Pons (tissue), 1 donor: ENCODE data around the gene IFTAP.
"Not testable (repeated sequence)": the region's sequence is repeated elsewhere in the genome, so short reads cannot be mapped to it uniquely, and the experiment has no call there.

Experiments
- DNase-seq: peaks from one replicate; pipeline ENCODE4 v3.0.0-alpha.2; 2016; ENCODE audit warnings: low spot score

The IFTAP gene, protein sequence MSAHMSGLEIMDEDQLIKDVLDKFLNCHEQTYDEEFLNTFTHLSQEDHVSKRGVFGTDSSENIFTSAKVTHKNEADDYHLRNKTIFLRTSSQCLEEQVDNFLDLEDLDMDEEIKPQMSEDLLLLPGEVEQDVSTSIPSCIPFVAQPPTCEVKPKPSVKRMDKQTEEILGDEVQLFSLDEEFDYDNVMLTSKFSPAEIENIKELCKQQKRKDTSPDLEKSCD

DNA sequence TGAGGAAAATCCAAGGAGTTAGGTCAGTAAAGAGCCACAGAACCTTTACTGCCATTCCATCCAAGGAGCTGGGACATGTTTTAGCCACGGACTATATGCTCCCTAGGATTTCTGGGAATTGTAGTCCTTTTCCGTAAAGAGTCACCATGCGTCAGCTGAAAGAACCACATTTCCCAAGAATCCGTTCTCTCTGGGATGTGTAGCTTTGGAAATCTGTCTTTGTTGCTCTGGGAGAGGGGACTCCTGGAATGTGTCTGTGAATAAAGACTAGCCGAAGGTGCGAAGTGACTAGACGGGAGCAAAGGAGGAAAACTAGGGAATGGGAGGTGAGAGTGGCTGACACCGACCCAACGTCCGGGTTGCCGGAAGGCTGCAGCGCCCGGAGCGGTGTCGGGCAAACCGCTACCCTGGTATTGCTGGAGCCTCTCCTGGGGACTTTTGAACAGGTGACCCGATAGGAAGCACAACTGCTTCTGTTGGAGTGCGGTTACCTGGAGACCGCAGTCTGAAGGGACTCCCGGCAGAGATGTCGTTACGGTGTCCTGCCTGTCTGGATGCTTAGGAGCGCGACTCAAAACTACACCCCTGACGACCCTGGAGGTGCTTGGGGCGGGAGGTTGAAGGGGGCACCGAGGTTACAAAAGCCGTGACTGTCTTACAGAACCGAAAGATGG, at the start of gene IFTAP:
IFTAP (plus strand) TSS at position 187 of the 674 bp plus-strand sequence. CDS start 15,602 bp downstream, outside the sequence.
- DNase-seq: peak; percentile 97

DNA sequence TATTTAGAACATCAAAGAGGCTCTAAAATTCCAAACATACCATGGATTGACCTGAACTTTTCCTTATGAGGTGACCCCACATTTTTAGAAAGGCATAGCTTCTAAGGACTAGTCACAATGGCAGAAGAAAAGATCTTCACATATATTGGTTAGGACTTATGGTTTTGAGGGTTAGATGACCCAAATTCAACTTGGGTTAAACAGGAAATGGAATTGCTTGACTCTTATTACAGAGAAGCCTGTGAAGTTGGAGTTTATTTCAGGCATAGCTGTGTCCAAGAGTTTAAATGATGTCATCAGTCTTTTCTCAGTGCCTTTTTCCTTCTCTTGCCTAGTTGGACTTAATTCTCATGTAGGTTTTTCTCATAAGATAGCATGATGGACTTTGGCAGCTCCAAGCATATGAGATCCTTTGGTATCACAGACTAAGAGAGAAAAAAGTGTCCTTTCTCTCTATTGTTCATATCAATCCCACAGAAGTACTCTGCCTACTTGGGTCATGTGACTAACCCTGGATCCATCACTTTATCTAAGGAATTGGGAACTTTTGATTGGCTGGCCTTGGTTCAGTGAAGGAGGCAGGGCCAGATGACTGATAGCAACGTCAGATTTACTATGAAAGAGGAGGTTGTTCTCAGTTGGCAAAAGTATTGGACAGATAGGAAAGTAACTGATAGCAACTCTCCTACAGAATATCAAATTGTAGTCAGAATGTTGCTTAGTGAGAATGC, 43.8 kb upstream of the IFTAP start:
- DNase-seq: no peak

DNA sequence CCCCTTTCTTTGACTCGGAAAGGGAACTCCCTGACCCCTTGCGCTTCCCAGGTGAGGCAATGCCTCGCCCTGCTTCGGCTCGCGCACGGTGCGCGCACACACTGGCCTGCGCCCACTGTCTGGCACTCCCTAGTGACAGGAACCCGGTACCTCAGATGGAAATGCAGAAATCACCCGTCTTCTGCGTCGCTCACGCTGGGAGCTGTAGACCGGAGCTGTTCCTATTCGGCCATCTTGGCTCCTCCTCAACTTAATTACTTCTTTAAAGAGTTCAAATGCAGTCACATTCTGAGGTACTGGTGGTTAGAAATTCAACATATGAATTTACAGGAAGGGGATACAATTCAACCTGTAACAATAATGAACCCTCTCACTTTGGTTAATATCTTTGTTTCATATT, 36.9 kb upstream of the IFTAP start:
- not testable (repeated sequence) for DNase-seq

DNA sequence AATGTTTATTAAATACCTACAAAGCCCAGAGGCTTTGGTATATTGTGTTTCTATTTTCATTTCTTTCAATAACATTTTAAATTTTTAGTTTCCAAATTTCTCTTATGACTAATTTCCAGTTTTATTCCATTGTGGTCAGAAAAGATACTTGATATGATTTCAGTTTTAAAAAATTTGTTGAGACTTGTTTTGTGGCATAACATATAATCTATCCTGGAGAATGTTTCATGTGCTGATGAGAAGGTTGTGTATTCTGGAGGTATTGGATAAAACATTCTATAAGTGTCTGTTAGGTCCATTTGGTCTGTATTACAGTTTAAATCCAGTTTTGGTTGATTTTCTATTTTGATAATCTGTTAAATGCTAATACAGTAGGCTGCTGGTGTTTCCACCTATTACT, 36.3 kb upstream of the IFTAP start:
- DNase-seq: no peak

DNA sequence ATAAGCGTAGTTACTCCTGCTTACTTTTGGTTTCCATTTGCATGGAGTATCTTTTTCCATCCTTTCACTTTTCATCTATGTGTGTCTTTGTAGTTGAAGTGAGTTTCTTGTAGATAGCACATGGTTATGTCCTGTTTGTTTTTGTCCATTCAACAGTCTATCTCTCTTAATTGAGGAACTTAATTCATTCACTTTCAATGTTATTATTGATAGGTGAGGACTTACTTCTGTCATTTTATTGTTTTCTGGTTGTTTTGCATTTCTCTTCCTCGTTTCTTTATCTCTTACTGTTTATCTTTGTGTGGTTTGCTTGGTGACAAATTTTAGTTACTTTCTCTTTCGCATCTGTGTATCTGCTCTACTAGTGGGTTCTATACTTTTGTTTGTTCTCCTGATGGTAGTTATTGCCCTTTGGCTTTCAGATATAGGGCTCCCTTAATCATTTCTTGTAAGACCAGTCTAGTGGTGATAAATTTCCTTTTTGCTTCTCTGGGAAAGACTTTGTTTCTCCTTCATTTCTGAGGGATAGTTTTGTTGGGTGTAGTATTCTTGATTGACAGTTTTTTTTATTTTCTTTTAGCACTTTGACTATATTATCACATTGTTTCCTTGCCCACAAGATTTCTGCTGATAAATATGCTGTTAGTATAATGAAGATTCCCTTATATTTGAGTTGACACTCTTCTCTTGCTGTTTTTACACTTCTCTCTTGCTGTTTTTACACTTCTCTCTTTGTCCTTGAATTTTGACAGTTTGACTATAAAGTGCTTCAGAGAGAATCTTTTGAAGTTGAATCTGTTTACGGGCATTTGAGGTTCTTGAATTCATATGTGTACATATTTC, 35.5 kb upstream of the IFTAP start:
- no peak for DNase-seq

DNA sequence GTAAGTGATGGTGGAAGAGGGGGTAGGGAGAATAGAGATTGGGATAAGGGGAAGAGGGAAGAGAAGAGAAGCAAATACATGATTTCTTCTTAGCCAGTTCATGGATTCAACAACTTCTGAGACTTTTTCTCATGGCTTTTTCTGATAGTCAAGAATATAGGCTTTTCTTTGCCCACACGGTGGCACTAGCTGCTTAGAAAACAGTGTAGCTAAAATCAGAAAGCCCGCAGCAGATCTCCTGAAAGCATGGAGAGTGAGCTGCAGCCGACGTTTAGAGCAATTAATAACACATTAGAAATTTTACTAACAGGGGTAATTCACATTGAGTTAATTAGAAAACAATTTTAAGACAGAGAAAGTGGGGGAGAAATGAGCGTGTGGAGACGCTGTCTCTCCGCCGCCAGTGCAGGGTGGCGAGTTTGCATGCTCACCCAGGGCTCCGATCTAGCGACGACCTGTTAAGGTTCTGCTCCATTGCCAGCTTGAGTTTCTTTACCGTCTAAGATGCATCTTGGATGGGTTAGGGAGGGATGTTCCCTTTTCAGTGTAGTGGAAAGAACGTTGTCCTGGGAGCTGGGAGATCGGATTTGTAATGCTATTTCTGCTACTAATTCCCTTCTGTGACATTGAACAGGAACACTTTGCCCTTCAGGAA, 29.8 kb upstream of the IFTAP start:
- DNase-seq: peak; percentile 87

DNA sequence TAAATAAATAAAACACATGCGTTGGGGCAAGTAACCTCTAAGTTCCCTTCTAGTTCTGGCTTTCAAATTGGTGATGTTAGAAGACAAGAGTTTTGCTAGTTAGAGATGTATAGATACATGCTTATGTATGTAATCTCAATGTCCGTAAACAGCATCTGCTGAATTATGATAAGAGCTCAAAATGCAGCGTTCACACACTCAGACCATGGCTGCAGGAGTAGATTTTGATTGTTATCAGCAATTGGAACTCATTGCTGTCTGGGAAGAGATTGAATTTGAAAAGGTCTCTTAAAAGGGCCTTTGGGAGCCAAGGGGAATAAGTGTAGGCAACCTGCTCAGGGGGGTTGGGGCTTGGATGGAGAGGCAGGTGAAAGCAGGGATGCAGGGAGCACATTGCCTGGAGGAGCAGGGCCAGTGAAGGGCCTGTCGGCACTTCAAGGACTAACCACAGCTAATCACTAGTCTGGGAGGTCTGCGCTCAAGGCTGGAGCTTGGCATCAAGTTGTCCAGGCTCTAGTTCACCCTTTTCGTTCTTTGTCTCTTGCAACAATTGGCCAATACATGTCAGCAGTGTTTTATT, 29.2 kb upstream of the IFTAP start:
- no peak for DNase-seq

DNA sequence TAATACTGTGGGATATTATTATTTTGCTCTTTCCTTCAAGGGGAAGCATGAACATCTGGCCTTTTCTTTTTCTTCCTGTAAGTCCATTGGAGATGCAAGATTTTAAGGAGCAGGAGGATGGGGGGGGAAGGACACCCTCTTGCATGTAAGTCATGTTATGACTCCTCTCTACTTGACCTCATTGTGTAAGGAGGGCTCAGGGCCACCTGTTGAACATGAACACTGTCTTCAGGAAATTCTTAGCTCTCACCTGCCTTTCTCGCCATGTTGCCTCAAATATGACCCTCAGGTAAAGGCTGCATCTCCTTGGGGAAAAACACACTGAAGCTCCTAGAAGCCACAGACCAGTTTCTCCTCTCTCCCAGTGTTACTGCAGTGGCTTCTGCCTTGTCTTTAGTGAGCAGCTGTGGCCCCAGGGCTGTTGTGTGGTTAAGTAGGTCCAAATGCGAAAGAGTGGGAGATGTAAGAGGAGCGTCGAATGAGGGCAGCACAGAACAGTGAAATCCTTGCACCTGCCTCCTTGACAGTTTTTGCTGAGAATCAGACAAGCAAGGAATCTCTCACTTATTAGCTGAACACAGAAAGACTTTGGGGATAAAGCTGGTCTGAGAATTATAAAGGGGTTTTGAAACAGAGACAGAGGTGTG, 27.8 kb upstream of the IFTAP start:
- DNase-seq: no peak

DNA sequence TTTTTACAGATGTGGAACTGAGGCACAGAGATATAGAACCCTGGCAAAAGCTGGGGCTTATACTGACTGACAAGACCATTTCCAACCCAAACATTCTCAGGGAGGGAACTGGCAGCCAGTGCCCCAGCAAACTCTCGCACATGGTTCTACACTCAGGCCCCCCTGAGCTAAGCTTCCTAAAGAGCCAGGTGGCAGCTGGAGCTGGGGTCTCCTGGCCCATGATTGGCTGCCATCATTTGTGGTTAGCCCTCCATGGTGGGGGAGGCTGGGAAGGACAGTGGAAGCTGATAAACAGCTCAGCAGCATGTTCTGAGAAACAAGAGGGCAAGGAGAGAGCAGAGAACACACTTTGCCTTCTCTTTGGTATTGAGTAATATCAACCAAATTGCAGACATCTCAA, 26.6 kb upstream of the IFTAP start, which contains the start of gene RAG1:
RAG1 (plus strand) TSS at position 314 of the 400 bp plus-strand sequence. CDS start 5,298 bp downstream, outside the sequence.
- DNase-seq: no peak

DNA sequence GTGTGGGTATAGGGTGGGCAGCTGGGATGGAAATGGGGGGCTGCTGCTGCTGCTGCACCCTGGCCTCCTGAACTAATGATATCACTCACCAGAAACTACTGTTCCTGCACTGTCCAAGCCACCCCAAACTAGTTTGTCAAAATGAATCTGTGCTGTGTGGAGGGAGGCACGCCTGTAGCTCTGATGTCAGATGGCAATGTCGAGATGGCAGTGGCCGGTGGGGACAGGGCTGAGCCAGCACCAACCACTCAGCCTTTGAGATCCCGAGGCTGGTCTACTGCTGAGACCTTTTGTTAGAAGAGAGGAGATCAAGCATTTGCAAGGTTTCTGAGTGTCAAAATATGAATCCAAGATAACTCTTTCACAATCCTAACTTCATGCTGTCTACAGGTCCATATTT, 25.2 kb upstream of the IFTAP start:
- DNase-seq: no peak

DNA sequence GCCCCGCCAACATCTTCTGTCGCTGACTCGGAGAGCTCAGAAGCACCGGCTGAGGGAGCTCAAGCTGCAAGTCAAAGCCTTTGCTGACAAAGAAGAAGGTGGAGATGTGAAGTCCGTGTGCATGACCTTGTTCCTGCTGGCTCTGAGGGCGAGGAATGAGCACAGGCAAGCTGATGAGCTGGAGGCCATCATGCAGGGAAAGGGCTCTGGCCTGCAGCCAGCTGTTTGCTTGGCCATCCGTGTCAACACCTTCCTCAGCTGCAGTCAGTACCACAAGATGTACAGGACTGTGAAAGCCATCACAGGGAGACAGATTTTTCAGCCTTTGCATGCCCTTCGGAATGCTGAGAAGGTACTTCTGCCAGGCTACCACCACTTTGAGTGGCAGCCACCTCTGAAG, 19.8 kb upstream of the IFTAP start:
- DNase-seq: no peak

DNA sequence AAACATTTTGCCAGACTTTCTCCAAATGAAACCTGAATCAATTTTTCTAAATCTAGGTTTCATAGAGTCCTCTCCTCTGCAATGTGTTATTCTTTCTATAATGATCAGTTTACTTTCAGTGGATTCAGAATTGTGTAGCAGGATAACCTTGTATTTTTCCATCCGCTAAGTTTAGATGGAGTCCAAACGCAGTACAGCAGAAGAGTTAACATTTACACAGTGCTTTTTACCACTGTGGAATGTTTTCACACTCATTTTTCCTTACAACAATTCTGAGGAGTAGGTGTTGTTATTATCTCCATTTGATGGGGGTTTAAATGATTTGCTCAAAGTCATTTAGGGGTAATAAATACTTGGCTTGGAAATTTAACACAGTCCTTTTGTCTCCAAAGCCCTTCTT, 16.9 kb upstream of the IFTAP start:
- no peak for DNase-seq

DNA sequence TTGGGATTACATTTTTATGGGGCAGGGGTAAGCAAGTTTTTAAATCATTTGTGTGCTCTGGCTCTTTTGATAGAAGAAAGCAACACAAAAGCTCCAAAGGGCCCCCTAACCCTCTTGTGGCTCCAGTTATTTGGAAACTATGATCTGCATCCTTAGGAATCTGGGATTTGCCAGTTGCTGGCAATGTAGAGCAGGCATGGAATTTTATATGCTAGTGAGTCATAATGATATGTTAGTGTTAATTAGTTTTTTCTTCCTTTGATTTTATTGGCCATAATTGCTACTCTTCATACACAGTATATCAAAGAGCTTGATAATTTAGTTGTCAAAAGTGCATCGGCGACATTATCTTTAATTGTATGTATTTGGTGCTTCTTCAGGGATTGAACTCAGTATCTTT, 16.4 kb upstream of the IFTAP start:
- DNase-seq: no peak

DNA sequence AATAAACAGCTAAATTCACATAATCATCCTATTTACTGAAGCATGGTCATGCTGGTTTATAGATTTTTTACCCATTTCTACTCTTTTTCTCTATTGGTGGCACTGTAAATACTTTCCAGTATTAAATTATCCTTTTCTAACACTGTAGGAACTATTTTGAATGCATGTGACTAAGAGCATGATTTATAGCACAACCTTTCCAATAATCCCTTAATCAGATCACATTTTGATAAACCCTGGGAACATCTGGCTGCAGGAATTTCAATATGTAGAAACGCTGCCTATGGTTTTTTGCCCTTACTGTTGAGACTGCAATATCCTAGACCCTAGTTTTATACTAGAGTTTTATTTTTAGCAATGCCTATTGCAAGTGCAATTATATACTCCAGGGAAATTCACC, 15.8 kb upstream of the IFTAP start:
- DNase-seq: no peak

DNA sequence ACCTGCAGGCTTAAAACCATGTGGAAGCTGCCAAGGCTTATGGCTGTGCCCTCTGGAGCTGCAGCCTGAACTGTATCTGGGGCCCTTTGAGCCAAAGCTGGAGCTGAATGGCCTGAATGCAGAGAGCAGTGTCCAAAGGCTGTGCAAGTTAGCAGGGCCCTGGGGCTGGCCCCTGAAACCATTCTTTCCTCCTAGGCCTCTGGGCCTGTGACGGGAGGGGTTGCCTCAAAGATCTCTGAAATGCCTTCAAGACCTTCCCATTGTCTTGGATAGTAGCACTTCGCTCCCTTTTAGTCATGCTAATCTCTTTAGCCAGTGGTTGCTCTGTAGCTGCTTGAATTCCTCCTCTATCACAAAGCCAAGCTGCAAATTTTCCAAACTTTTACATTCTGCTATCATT, 12.8 kb upstream of the IFTAP start:
- DNase-seq: no peak

DNA sequence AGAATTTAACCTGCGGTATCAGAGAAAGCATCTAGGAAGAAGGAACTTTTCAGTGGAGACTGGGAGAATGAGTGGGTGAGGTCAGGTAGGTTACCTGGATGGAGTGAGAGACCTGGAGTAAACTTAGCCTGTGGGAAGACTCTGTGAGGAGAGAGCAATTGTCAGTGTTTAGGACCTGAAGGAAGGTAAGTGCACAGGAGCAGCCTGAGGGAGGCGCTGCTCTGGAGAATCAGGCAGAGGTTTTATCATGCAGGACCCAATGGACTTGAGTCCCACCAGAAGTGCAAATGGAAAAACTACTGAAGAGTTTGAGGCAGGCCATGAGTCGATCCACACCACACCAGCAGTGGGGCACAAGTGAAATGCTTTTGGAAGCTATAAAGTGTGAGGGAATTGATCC, 10.6 kb upstream of the IFTAP start:
- no peak for DNase-seq

DNA sequence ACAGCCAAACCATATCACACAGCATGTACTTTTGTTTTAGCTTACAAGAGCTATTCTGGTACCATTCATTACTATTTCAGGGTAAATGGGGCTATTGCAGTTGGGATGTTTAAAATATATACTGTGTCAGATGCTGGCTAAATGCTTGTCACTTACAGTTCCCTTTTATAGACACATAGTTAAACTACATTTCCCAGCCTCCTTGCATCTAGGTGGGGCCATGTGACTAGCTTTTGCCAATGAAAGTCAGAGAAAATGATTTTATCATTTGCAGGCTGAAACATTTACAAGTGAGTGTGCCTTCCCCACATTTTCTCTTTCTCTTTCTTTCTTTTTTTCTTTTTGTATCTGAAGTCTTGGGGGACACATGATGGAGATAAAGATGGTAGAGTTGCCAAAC, 7.8 kb upstream of the IFTAP start:
- no peak for DNase-seq

DNA sequence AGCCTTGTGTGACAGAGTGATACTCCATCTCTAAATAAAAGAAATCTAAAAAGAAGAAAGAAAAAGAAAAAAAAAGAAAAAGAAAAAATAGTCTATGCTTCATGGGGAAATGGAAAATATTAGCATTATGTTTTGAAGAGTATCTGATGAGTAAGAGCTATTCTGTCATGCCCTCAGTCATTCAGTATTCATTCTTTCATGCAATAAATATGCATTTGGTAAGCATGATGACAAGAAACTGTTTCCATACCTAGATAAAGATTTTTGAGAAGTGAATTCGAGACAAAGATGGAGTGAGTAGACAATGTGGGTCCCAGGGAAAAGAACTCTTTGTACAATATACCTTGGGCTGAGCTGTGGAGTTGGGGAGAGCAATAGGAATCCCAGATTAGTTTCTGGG, 6.2 kb upstream of the IFTAP start:
- no peak for DNase-seq

DNA sequence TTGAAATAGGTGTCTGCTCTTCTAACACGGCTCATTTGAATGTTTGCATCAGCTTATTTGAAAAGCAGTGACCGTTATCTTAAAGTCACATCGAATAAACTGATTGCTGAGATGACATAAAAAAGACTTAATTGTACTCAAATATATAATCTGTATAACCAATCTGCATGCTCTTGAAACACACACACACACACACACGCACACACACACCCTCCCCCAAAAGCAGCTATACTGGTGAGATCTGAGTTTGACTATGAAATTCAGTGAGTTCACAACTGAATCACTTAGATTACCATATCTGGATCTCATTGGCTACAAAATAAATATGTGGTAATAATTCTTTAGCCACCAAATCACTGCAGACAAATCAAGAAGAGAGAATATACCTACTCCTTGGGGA, 3.8 kb upstream of the IFTAP start:
- DNase-seq: no peak

DNA sequence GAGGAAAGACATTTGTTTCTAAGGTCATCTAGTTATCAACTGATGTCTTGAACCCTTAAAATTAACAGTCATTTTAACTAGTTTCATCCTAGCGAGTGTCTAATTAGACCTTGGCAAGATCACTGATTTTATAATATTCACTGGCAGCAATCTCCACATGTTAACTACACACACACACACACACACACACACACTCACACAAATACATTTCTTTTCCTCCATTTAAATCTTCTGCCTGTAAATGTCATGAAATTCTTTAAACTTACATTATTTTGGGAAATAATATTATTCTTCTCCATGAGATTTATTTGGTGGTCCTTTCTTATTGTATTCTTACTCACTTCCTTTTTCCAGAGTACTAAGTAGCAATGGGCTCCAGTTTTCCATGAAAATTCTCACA, 2.9 kb upstream of the IFTAP start:
- DNase-seq: no peak

DNA sequence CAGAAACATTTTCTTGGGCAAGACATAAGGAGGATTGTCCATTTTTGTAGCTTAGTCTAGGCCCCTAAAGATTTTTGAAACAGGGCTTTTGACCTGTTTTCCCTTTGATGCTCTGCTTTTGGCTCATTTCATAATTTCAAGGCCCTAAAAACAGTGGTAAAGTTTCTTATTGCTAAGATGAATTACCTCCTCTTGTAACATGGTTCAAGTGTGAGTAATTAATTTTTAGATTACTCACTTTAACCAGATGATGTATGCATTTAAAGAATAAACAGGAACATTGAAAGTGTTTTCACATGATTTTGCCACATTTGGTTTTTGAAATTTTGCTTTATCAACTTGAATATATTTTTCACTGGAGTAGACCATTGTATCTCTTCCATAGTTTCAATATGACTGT, 2.6 kb downstream of the IFTAP start:
- DNase-seq: no peak
